Measurements from ENCODE around the gene KCTD15.

Gene KCTD15

GRCh38 chr19:33801411-33801810 is 4.7 kb downstream of the KCTD15 start:
- Histone ChIP-seq H3K79me1 (replicated peaks; ENCODE audit: low read length, poor library complexity, severe bottlenecking) (peaks cover 43% of the 10 kb centered on the region), H3K4me2 (ENCODE audit: low read length, poor library complexity, severe bottlenecking) (no peak overlapping the region), H2BK5ac (ENCODE audit: low read depth, low read length, poor library complexity, severe bottlenecking) (no peak overlapping the region), H3K4me3 (ENCODE audit: insufficient read depth in 1 of 2, low read depth in 1 of 2, low read length in 2 of 2) (no peak overlapping the region), H2AFZ (ENCODE audit: low read depth, low read length) (no peak overlapping the region), H3K4me1 (ENCODE audit: control insufficient read depth, insufficient read depth, low read depth, low read length) (peaks cover 16% of the 10 kb centered on the region), H3K14ac (ENCODE audit: low read length in 2 of 2) (no peak overlapping the region), H3K27me3 (ENCODE audit: control insufficient read depth in 1 of 2, insufficient read depth in 1 of 2, low read length in 2 of 2) (peaks cover 0 to 12% of the 10 kb centered on the region in 2 experiments), H2AK5ac (ENCODE audit: low read length, severe bottlenecking) (no peak overlapping the region), H3K18ac (ENCODE audit: low read depth in 1 of 2, low read length in 2 of 2) (no peak overlapping the region), H3K23ac (ENCODE audit: low read length in 2 of 2) (no peak overlapping the region), H3K9me3 (ENCODE audit: control insufficient read depth, low read length) (no peaks in the 10 kb centered on the region), H3K36me3 (ENCODE audit: control insufficient read depth in 1 of 2, insufficient read depth in 2 of 2, low read depth in 1 of 2, low read length in 2 of 2) (peaks cover 0 to 63% of the 10 kb centered on the region in 2 experiments), H3K4ac (ENCODE audit: low read depth in 1 of 2, low read length in 2 of 2) (no peak overlapping the region), H2BK15ac (ENCODE audit: low read depth, poor library complexity, severe bottlenecking) (no peak overlapping the region), H3K27ac (ENCODE audit: low read length, poor library complexity, severe bottlenecking) (no peak overlapping the region), H3K9ac (ENCODE audit: low read length) (no peak overlapping the region), H2BK12ac (ENCODE audit: low read length in 2 of 2) (no peak overlapping the region), H4K91ac (ENCODE audit: low read length) (no peak overlapping the region), H4K8ac (ENCODE audit: low read length) (no peak overlapping the region), H2BK120ac (ENCODE audit: low read depth, low read length) (no peak overlapping the region)
- WGBS: 96% methylated on average over 5 of the region's 5 CpGs
- no peak for DNase-seq

DNA sequence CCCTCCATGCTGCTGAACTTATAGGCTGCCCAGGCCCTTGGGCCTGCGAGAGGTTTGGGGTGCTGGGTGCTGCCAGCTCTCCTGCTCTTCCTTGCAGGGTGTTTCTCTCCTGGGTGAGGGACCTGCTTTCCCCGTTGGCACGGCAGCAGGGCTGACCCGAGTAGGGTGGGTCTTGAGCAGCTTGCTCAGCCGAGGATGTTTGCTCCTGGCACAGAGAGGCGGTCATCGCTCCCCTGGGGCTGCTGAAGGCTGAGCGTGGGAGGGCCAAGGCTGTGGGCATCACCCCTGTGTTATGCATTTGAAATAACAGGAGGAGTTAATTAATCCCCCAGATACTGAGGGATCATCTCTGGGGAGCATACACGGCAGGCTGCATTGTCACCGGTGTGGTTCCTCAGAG is 5.3 kb downstream of the KCTD15 start:
- Histone ChIP-seq H3K79me1 (replicated peaks; ENCODE audit: low read length, poor library complexity, severe bottlenecking) (peaks cover 44% of the 10 kb centered on the region), H3K18ac (ENCODE audit: low read depth in 1 of 2, low read length in 2 of 2) (no peak overlapping the region), H3K23ac (ENCODE audit: low read length in 2 of 2) (no peak overlapping the region), H2BK120ac (ENCODE audit: low read depth, low read length) (no peak overlapping the region), H3K4me3 (ENCODE audit: insufficient read depth in 1 of 2, low read depth in 1 of 2, low read length in 2 of 2) (no peak overlapping the region), H3K9ac (ENCODE audit: low read length) (no peak overlapping the region), H3K36me3 (ENCODE audit: control insufficient read depth in 1 of 2, insufficient read depth in 2 of 2, low read depth in 1 of 2, low read length in 2 of 2) (peaks cover 0 to 68% of the 10 kb centered on the region in 2 experiments), H2BK5ac (ENCODE audit: low read depth, low read length, poor library complexity, severe bottlenecking) (no peak overlapping the region), H4K91ac (ENCODE audit: low read length) (no peak overlapping the region), H3K14ac (ENCODE audit: low read length in 2 of 2) (no peak overlapping the region), H3K27ac (ENCODE audit: low read length, poor library complexity, severe bottlenecking) (no peak overlapping the region), H3K9me3 (ENCODE audit: control insufficient read depth, low read length) (no peaks in the 10 kb centered on the region), H2AK5ac (ENCODE audit: low read length, severe bottlenecking) (no peak overlapping the region), H2AFZ (ENCODE audit: low read depth, low read length) (no peak overlapping the region), H3K4me1 (ENCODE audit: control insufficient read depth, insufficient read depth, low read depth, low read length) (peaks cover 16% of the 10 kb centered on the region), H3K27me3 (ENCODE audit: control insufficient read depth in 1 of 2, insufficient read depth in 1 of 2, low read length in 2 of 2) (peaks cover 0 to 12% of the 10 kb centered on the region in 2 experiments), H3K4ac (ENCODE audit: low read depth in 1 of 2, low read length in 2 of 2) (no peak overlapping the region), H4K8ac (ENCODE audit: low read length) (no peak overlapping the region), H2BK15ac (ENCODE audit: low read depth, poor library complexity, severe bottlenecking) (no peak overlapping the region), H2BK12ac (ENCODE audit: low read length in 2 of 2) (no peak overlapping the region), H3K4me2 (ENCODE audit: low read length, poor library complexity, severe bottlenecking) (no peak overlapping the region)
- DNase-seq: no peak
- WGBS: 96% methylated on average over 10 of the region's 10 CpGs

- Histone ChIP-seq H2BK5ac (ENCODE audit: low read depth, low read length, poor library complexity, severe bottlenecking) (no peak overlapping the region), H2BK12ac (ENCODE audit: low read length in 2 of 2) (no peak overlapping the region), H3K4me3 (ENCODE audit: insufficient read depth in 1 of 2, low read depth in 1 of 2, low read length in 2 of 2) (no peak overlapping the region), H3K9me3 (ENCODE audit: control insufficient read depth, low read length) (no peaks in the 10 kb centered on the region), H3K4me2 (ENCODE audit: low read length, poor library complexity, severe bottlenecking) (no peak overlapping the region), H2BK15ac (ENCODE audit: low read depth, poor library complexity, severe bottlenecking) (no peak overlapping the region), H4K91ac (ENCODE audit: low read length) (no peak overlapping the region), H3K9ac (ENCODE audit: low read length) (no peak overlapping the region), H3K27me3 (ENCODE audit: control insufficient read depth in 1 of 2, insufficient read depth in 1 of 2, low read length in 2 of 2) (peaks cover 0 to 12% of the 10 kb centered on the region in 2 experiments), H3K4me1 (ENCODE audit: control insufficient read depth, insufficient read depth, low read depth, low read length) (peaks cover 16% of the 10 kb centered on the region), H2AK5ac (ENCODE audit: low read length, severe bottlenecking) (no peak overlapping the region), H3K23ac (ENCODE audit: low read length in 2 of 2) (no peak overlapping the region), H2AFZ (ENCODE audit: low read depth, low read length) (no peak overlapping the region), H3K36me3 (ENCODE audit: control insufficient read depth in 1 of 2, insufficient read depth in 2 of 2, low read depth in 1 of 2, low read length in 2 of 2) (peaks cover 0 to 69% of the 10 kb centered on the region in 2 experiments), H2BK120ac (ENCODE audit: low read depth, low read length) (no peak overlapping the region), H3K18ac (ENCODE audit: low read depth in 1 of 2, low read length in 2 of 2) (no peak overlapping the region), H3K14ac (ENCODE audit: low read length in 2 of 2) (no peak overlapping the region), H3K79me1 (replicated peaks; ENCODE audit: low read length, poor library complexity, severe bottlenecking) (peaks cover 44% of the 10 kb centered on the region), H3K27ac (ENCODE audit: low read length, poor library complexity, severe bottlenecking) (no peak overlapping the region), H3K4ac (ENCODE audit: low read depth in 1 of 2, low read length in 2 of 2) (no peak overlapping the region), H4K8ac (ENCODE audit: low read length) (no peak overlapping the region)
- DNase-seq: no peak
- WGBS: 100% methylated on average over 1 of the region's 1 CpG
Observed at GRCh38 chr19:33802801-33803200, 6.1 kb downstream of the KCTD15 start.

DNA sequence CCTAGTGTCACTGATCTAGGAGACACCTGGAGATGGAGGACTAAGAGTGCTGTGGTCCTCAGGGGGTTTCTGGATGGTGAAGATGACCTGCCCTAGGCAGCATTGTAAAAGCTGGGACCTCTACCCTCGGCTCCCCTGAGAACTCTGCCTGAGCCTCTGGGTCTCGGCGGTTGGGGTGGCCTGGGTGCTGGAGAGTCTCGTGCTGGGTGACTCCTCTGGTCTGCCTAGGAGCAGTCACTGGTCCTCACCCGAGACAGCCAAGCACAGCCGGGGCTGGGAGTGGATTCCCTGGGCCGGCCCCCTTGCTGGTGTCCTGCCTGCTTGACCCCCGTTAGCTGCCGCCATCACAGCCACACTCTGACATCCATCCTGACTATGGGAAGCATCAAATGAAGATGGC is 6.7 kb downstream of the KCTD15 start:
- Histone ChIP-seq H3K4me3 (ENCODE audit: insufficient read depth in 1 of 2, low read depth in 1 of 2, low read length in 2 of 2) (no peak overlapping the region), H3K9me3 (ENCODE audit: control insufficient read depth, low read length) (no peaks in the 10 kb centered on the region), H2BK15ac (ENCODE audit: low read depth, poor library complexity, severe bottlenecking) (no peak overlapping the region), H3K79me1 (replicated peaks; ENCODE audit: low read length, poor library complexity, severe bottlenecking) (peaks cover 44% of the 10 kb centered on the region), H3K27ac (ENCODE audit: low read length, poor library complexity, severe bottlenecking) (no peak overlapping the region), H2AFZ (ENCODE audit: low read depth, low read length) (no peak overlapping the region), H3K36me3 (ENCODE audit: control insufficient read depth in 1 of 2, insufficient read depth in 2 of 2, low read depth in 1 of 2, low read length in 2 of 2) (peaks cover 0 to 74% of the 10 kb centered on the region in 2 experiments), H3K9ac (ENCODE audit: low read length) (no peak overlapping the region), H3K18ac (ENCODE audit: low read depth in 1 of 2, low read length in 2 of 2) (no peak overlapping the region), H4K8ac (ENCODE audit: low read length) (no peak overlapping the region), H3K23ac (ENCODE audit: low read length in 2 of 2) (no peak overlapping the region), H3K14ac (ENCODE audit: low read length in 2 of 2) (no peak overlapping the region), H2AK5ac (ENCODE audit: low read length, severe bottlenecking) (no peak overlapping the region), H2BK5ac (ENCODE audit: low read depth, low read length, poor library complexity, severe bottlenecking) (no peak overlapping the region), H3K4me2 (ENCODE audit: low read length, poor library complexity, severe bottlenecking) (no peak overlapping the region), H2BK12ac (ENCODE audit: low read length in 2 of 2) (no peak overlapping the region), H3K4me1 (ENCODE audit: control insufficient read depth, insufficient read depth, low read depth, low read length) (peaks cover 15% of the 10 kb centered on the region), H3K27me3 (ENCODE audit: control insufficient read depth in 1 of 2, insufficient read depth in 1 of 2, low read length in 2 of 2) (peaks cover 0 to 11% of the 10 kb centered on the region in 2 experiments), H2BK120ac (ENCODE audit: low read depth, low read length) (no peak overlapping the region), H3K4ac (ENCODE audit: low read depth in 1 of 2, low read length in 2 of 2) (no peak overlapping the region), H4K91ac (ENCODE audit: low read length) (no peak overlapping the region)
- no peak for DNase-seq
- WGBS: 94% methylated on average over 9 of the region's 9 CpGs

Data from mesenchymal stem cell (in vitro differentiated cells and primary cell).